GM18519 (cell line): ENCODE measurements around the gene SCARB1.
"Not testable (repeated sequence)": the region's sequence is repeated elsewhere in the genome, so short reads cannot be mapped to it uniquely, and the experiment has no call there.

ENCODE experiments used
- ATAC-seq: cut with Tn5 transposase; IDR thresholded peaks from one replicate; pipeline ENCODE4 v1.9.1; 2021; ENCODE audit warnings: mild to moderate bottlenecking, moderate library complexity; ENCODE audit not compliant: unreplicated experiment, low FRiP score

SCARB1 gene

GRCh38 chr12:124884587-124885438 is 21.1 kb upstream of the SCARB1 start:
- ATAC-seq: peak; percentile 62

GRCh38 chr12:124883263-124884130 is 19.8 kb upstream of the SCARB1 start:
- no peak for ATAC-seq

GRCh38 chr12:124881123-124881522 is 17.5 kb upstream of the SCARB1 start:
- ATAC-seq: no peak

- not testable (repeated sequence) for ATAC-seq
These were observed 16.7 kb upstream of the SCARB1 start for GRCh38 chr12:124880335-124880734.

- no peak for ATAC-seq
These were observed 15.3 kb upstream of the SCARB1 start for GRCh38 chr12:124878795-124879516.

GRCh38 chr12:124877423-124877822 is 13.8 kb upstream of the SCARB1 start:
- ATAC-seq: no peak

GRCh38 chr12:124876171-124876570 is 12.5 kb upstream of the SCARB1 start:
- no peak for ATAC-seq

GRCh38 chr12:124875803-124876132 is 12.1 kb upstream of the SCARB1 start:
- no peak for ATAC-seq

GRCh38 chr12:124874988-124875802 is 11.5 kb upstream of the SCARB1 start:
- ATAC-seq: no peak

- no peak for ATAC-seq
These were observed 10.5 kb upstream of the SCARB1 start for GRCh38 chr12:124874188-124874587.

GRCh38 chr12:124872068-124872719 is 8.5 kb upstream of the SCARB1 start:
- ATAC-seq: no peak

- ATAC-seq: no peak
These were observed 7.6 kb upstream of the SCARB1 start for GRCh38 chr12:124871297-124871696.

GRCh38 chr12:124870515-124870914 is 6.9 kb upstream of the SCARB1 start:
- ATAC-seq: no peak

- ATAC-seq: no peak
These were observed 5.5 kb upstream of the SCARB1 start for GRCh38 chr12:124869059-124869665.

GRCh38 chr12:124868252-124869058 is 4.8 kb upstream of the SCARB1 start:
- ATAC-seq: no peak

GRCh38 chr12:124867401-124867930 is 3.8 kb upstream of the SCARB1 start:
- ATAC-seq: no peak

GRCh38 chr12:124866883-124867400 is 3.3 kb upstream of the SCARB1 start:
- ATAC-seq: no peak
